ENCODE results near the gene NCKAP5.

The NCKAP5 gene

DNA sequence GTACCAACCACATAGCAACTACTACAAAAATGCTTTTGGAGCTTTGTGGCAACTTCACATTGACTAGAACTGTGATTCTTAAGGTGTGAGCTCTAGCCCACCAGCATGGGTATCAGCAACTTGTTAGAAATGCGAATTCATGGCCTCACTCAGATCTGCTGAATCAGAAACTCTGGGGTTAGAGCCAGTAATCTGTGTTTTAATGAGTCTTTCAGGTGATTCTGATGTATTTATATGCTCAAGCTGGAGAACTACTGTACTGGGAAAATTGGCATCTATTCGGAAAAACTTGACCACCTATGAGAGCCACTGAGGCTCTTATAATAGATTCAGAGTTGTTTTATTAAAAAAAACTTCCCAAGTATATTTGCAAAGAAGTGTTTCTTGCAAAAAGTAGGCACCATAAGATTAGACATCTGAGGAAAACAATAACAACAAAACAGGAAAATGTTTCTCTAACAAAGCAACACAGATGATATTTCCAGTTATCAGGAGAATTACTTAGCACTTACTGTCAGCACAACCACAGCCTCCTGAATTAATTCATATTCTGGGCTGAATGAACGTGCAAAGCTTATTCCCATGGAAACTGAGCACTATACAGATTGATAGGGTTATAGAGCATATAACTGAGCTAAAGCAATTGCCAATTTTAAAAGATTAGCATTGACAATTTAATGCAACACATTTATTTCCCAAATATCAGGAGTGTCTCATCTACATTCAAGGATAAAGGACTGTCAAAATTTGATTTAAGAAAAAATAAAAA is 71.6 kb downstream of the NCKAP5 start:
- no peak for TF ChIP-seq TAF1 (IDR thresholded peaks at IDR 0.05; ENCODE audit: borderline replicate concordance, insufficient read depth, low read length)
- no peak for TF ChIP-seq POLR2AphosphoS5 (IDR thresholded peaks at IDR 0.05; ENCODE audit: low read depth, low read length)

DNA sequence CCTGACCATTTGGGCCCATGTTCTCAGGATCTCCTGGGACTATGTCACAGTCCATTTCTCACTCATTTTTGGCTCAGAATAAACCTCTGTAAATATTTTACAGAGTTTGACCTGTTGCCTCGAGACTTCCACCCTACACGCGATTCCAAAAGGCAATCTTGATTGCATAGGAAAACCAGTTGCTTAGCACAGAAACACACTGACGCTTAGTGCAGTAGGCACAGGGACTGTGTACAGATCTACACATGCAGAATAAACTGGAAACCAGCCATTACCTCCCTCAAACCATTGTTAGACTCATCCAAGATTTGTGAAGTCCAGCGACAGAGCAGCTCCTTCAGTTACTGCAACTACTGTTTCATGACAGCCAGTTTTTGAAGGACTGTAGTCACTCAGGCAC is 73.0 kb downstream of the NCKAP5 start:
- TF ChIP-seq FOXP2 (optimal IDR thresholded peaks at IDR 0.05; ENCODE audit: borderline replicate concordance, extremely low read depth, extremely low read length, insufficient read depth) (no peak), SIN3A (IDR thresholded peaks at IDR 0.05; ENCODE audit: borderline replicate concordance, insufficient read depth, low read length) (no peak), POLR2AphosphoS5 (IDR thresholded peaks at IDR 0.05; ENCODE audit: low read depth, low read length) (no peak), TAF1 (IDR thresholded peaks at IDR 0.05; ENCODE audit: borderline replicate concordance, insufficient read depth, low read length) (no peak)
- TF ChIP-seq, protein P1, sequence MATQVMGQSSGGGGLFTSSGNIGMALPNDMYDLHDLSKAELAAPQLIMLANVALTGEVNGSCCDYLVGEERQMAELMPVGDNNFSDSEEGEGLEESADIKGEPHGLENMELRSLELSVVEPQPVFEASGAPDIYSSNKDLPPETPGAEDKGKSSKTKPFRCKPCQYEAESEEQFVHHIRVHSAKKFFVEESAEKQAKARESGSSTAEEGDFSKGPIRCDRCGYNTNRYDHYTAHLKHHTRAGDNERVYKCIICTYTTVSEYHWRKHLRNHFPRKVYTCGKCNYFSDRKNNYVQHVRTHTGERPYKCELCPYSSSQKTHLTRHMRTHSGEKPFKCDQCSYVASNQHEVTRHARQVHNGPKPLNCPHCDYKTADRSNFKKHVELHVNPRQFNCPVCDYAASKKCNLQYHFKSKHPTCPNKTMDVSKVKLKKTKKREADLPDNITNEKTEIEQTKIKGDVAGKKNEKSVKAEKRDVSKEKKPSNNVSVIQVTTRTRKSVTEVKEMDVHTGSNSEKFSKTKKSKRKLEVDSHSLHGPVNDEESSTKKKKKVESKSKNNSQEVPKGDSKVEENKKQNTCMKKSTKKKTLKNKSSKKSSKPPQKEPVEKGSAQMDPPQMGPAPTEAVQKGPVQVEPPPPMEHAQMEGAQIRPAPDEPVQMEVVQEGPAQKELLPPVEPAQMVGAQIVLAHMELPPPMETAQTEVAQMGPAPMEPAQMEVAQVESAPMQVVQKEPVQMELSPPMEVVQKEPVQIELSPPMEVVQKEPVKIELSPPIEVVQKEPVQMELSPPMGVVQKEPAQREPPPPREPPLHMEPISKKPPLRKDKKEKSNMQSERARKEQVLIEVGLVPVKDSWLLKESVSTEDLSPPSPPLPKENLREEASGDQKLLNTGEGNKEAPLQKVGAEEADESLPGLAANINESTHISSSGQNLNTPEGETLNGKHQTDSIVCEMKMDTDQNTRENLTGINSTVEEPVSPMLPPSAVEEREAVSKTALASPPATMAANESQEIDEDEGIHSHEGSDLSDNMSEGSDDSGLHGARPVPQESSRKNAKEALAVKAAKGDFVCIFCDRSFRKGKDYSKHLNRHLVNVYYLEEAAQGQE (IDR thresholded peaks at IDR 0.05; ENCODE audit: insufficient read depth in 1 of 2, low read depth in 2 of 2, low read length in 2 of 2) = no peak

DNA sequence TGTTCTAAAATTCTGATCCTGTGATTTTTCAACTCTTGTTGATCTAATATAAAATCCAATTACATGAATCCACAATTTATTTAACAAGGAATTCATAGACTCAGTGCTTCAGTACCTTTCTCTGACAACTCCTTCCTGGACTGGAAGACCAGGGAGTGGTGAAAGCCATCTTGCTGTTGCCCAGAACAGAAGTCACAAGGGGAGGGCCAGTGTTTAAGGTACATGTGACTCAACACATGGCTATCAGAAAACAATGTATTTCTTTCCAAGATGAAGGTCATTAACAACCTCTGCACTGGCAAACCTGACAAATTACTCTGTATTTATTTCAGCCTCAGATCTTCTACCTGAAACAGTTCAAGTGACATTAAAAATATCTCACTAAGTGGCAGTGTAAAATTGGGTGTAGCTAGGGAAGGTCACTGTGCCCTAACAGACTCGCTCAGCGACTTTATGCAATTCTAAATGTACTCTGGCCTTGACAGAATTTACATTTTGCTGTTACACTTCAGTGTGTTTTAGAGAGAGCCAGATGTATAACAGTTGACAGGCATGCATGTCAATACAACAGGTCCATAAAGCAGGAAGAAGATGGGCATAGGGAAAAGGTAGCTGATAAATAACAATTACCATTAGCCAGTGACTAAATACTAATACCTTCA is 75.4 kb downstream of the NCKAP5 start:
- no peak for TF ChIP-seq TAF1 (IDR thresholded peaks at IDR 0.05; ENCODE audit: borderline replicate concordance, insufficient read depth, low read length)
- no peak for TF ChIP-seq SIN3A (IDR thresholded peaks at IDR 0.05; ENCODE audit: borderline replicate concordance, insufficient read depth, low read length)

DNA sequence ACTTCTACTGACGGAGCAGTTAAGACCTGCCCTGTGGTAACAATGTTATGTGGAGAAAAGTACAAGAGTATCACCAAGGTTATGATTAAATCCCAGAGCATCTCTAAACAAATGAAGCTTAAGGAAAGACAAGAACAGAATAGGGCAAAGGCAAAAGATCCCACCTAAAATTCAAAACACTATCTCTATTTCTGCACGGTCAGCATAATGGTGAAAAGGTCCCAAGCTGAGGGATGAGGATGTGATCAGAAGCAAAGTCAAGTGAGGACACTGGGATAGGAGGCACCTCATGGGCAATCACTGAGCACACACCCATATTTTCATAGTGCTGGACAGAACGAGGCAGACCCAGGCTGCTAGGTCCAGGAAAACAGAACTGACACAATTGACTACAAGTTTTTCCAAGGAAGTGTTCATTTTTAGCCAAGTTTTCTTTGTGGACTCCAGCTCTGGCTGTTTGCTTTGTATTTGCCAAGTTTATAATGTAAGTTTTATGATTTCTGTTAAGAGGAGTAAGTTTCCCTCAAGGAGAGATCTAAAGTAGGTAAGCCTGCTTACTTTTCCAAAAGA is 77.8 kb downstream of the NCKAP5 start:
- TF ChIP-seq SIN3A (IDR thresholded peaks at IDR 0.05; ENCODE audit: borderline replicate concordance, insufficient read depth, low read length) (no peak), TAF1 (IDR thresholded peaks at IDR 0.05; ENCODE audit: borderline replicate concordance, insufficient read depth, low read length) (no peak), FOXP2 (optimal IDR thresholded peaks at IDR 0.05; ENCODE audit: borderline replicate concordance, extremely low read depth, extremely low read length, insufficient read depth) (no peak), POLR2AphosphoS5 (IDR thresholded peaks at IDR 0.05; ENCODE audit: low read depth, low read length) (no peak)
- TF ChIP-seq, protein P1 (IDR thresholded peaks at IDR 0.05; ENCODE audit: insufficient read depth in 1 of 2, low read depth in 2 of 2, low read length in 2 of 2) = no peak

DNA sequence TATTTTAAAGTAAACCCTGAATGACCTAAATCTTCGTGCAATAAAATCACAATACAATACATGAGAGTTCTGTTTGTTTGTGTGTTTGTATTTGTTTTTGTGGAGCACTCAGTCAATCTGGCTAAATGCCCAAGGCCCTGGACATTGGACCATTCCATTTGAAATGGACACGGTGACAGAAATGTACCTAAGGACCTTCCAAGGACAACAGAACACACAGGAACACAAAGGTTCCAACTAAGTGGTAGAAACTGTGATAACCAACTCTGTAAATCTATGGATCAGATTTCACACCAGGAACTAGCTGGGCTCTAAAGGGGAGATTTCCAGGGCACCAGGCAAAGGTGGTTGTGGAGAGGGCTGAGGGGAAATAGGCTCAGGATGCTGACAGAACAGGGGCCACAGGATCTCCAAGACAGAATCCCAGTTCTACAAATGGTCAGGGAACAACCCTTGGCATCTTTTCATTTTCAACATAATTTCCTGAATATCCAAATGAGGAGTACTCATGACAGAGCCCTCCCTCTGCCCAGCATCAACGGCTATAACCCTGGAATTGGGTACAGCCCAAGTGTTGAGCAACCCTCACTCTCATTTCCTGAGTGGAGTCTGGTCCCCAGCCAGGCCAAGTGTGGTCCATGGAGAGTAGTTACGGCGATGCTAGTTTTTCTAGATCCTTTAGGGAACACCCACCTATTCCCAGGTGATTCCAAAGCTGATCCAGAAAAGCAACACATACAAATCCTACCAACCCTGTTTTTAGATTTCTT is 78.4 kb downstream of the NCKAP5 start:
- no peak for TF ChIP-seq POLR2AphosphoS5 (IDR thresholded peaks at IDR 0.05; ENCODE audit: low read depth, low read length)
- no peak for TF ChIP-seq TAF1 (IDR thresholded peaks at IDR 0.05; ENCODE audit: borderline replicate concordance, insufficient read depth, low read length)
- no peak for TF ChIP-seq SIN3A (IDR thresholded peaks at IDR 0.05; ENCODE audit: borderline replicate concordance, insufficient read depth, low read length)
- no peak for TF ChIP-seq FOXP2 (optimal IDR thresholded peaks at IDR 0.05; ENCODE audit: borderline replicate concordance, extremely low read depth, extremely low read length, insufficient read depth)
- TF ChIP-seq, protein P1 (IDR thresholded peaks at IDR 0.05; ENCODE audit: insufficient read depth in 1 of 2, low read depth in 2 of 2, low read length in 2 of 2) = no peak

Data from PFSK-1 (cell line).